ENCODE measurements around the gene GOLGA6L1. TPM values are rescaled to one million over a fixed set of nuclear protein-coding genes. Genes with fewer than 3 reads are reported as not detected.

Gene GOLGA6L1, protein sequence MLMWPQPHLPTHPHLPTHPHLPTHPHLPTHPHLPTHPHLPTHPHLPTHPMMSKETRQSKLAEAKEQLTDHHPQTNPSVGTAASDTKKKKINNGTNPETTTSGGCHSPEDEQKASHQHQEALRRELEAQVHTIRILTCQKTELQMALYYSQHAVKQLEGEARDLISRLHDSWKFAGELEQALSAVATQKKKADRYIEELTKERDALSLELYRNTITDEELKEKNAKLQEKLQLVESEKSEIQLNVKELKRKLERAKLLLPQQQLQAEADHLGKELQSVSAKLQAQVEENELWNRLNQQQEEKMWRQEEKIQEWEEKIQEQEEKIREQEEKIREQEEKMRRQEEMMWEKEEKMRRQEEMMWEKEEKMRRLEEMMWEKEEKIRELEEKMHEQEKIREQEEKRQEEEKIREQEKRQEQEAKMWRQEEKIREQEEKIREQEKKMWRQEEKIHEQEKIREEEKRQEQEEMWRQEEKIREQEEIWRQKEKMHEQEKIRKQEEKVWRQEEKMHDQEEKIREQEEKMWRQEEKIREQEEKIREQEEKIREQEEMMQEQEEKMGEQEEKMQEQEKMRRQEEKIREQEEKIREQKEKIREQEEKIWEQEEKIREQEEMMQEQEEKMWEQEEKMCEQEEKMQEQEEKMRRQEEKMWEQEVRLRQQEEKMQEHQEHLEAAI
- not detected in 2 replicates for total RNA-seq

DNA sequence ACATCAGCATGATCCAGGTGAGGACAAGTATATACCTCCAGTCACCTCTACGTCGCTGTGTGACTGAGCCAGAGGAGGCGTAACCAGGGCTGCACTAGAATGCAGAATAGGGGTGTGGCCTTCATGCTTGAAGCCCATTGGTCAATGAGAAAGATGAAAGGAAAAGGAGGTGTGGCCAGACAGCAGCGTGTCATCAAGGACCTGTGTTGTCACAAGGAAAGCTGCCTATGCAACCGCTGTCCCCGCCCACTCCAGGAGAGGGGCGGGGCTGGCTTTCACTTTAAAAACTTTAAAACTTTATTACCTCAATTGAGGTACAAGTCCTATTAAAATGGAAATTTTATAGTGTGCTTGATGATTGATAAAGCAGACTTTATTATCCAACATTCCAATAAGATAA is at the start of gene GOLGA6L1:
TSS of gene GOLGA6L1 (minus strand) at position 101 of the 400 bp plus-strand sequence. CDS start at position 10, 91 bp downstream.

Other genes starting within 250 kb of the GOLGA6L1 start
- gene CYFIP1, start 156.5 kb downstream of the GOLGA6L1 start, total RNA-seq, result 121 and 131 TPM in 2 replicates
- 18.7 and 25.2 TPM in 2 replicates for gene TUBGCP5, start 97.3 kb downstream of the GOLGA6L1 start, total RNA-seq
- not detected in 2 replicates for gene GOLGA6L26, start 197.4 kb upstream of the GOLGA6L1 start, total RNA-seq
- under 0.01 and 0.15 TPM in 2 replicates for gene GOLGA8S, start 217.9 kb upstream of the GOLGA6L1 start, total RNA-seq

Data from smooth muscle cell of trachea (primary cell).